ENCODE data around the gene NUCB2.

NUCB2 gene

GRCh38 chr11:17375547-17375946 lies 99.0 kb downstream of the NUCB2 start:
- CTCF ChIA-PET, result interaction anchor here (1.2 to 1.6 kb wide), 2 partner anchors 8 to 129 kb away, joined by 4 to 9 read pairs; no protein-coding TSS in a partner anchor
- POLR2A ChIA-PET, result no interaction called here
- DNase-seq (ENCODE audit: extremely low spot score), result no peak
- TF ChIP-seq CTCF (IDR thresholded peaks at IDR 0.05; ENCODE audit: control extremely low read depth, extremely low read depth, low read depth, missing control alignments), result no peak

GRCh38 chr11:17376493-17376892 lies 100.0 kb downstream of the NUCB2 start:
- TF ChIP-seq CTCF (IDR thresholded peaks at IDR 0.05; ENCODE audit: control extremely low read depth, extremely low read depth, low read depth, missing control alignments), result no peak
- DNase-seq (ENCODE audit: extremely low spot score), result no peak
- ChIA-PET CTCF (no interaction called here), POLR2A (no interaction called here)

- CTCF ChIA-PET, result interaction anchor here (1.0 to 14.8 kb wide), 6 partner anchors 10 to 352 kb away, joined by 3 to 220 read pairs (median 4); partner anchors contain the start of gene KCNJ11
- POLR2A ChIA-PET, result no interaction called here
- DNase-seq (ENCODE audit: extremely low spot score), result no peak
- TF ChIP-seq CTCF (IDR thresholded peaks at IDR 0.05; ENCODE audit: control extremely low read depth, extremely low read depth, low read depth, missing control alignments), result no peak
Measured at GRCh38 chr11:17378655-17379054, 102.1 kb downstream of the NUCB2 start.

GRCh38 chr11:17379383-17380180 lies 103.0 kb downstream of the NUCB2 start:
- CTCF ChIA-PET, result interaction anchor here (0.9 to 14.8 kb wide), 9 partner anchors 9 to 599 kb away, joined by 3 to 220 read pairs (median 4); partner anchors contain the start of gene KCNJ11
- POLR2A ChIA-PET, result no interaction called here
- TF ChIP-seq CTCF (IDR thresholded peaks at IDR 0.05; ENCODE audit: control extremely low read depth, extremely low read depth, low read depth, missing control alignments), result no peak
- no peak for DNase-seq (ENCODE audit: extremely low spot score)

GRCh38 chr11:17381156-17381555 lies 104.6 kb downstream of the NUCB2 start:
- POLR2A ChIA-PET, result no interaction called here
- no peak for DNase-seq (ENCODE audit: extremely low spot score)
- TF ChIP-seq CTCF (IDR thresholded peaks at IDR 0.05; ENCODE audit: control extremely low read depth, extremely low read depth, low read depth, missing control alignments), result no peak
- CTCF ChIA-PET, result interaction anchor here (1.9 to 14.8 kb wide), 5 partner anchors 10 to 143 kb away, joined by 5 to 220 read pairs (median 51); no protein-coding TSS in a partner anchor
